Measurements from ENCODE around the gene GPER1.
"Not testable (repeated sequence)": the region's sequence is repeated elsewhere in the genome, so short reads cannot be mapped to it uniquely, and the experiment has no call there.

Gene GPER1

DNA sequence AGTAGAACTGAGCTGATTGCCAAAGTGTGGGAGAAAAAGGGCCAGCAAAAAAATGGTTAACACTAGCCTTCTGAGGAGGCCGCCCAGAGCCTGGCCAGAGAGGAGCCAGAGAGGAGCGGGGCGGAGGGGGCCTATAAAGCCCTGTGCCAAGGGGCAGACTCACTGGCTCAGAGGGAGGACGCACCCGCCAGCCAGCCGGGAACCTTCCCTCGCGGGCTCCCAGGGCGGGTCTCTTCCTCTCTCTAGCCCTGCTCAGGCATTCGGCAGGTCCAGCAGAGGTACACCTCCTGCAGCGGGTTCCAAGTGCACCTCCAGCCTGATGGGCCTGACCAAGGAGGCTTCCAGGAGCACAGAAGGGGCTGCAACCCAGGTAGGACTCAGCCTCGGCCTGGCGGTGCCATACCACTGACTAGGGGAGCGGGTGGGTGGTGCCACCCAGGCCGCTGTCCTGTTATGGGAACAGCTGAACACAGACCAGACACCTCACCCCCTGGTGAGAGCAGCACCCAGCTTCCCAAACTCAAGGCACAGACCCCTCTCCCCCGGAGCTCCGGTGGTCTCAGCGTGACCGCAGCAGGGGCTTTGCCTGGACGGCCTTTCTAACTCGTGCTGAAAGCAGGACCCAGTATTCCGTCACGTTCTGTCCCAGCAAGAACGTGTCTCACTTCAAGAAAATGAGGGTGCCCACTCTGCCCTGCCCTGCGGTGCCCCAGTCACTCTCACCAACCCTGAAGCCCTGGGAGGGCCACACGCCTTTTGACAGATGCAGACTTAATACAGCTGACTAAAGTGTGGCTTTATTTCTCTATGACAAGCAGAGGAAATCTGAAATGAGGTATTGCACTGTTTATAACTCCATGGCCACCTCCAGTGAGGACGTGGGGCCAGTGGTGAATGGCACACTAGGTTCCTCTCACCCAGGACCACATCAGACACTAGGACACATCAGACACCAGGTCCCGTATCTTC, at the start of gene GPER1:
GPER1 (plus strand) TSS at position 162 of the 969 bp plus-strand sequence. CDS start 3,616 bp downstream, outside the sequence.
- no peak for DNase-seq (ENCODE audit: low read depth, low spot score)

DNA sequence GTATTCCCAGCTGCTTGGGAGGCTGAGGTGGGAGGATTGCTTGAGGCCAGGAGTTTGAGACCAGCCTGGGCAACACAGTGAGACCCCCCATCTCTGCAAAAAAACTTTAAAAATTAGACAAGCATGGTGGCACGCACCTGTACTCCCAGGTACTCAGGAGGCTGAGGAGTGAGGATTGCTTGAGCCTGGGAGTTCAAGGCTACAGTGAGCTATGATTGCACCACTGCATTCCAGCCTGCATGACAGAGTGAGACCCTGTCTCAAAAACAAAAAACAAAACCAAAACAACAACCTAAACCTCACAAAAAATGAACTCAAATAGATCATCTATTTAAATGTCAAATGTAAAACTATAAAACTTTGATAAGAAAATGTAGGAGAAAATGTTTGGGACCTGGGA, 47.7 kb upstream of the GPER1 start:
- DNase-seq (ENCODE audit: low read depth, low spot score), result not testable (repeated sequence)

DNA sequence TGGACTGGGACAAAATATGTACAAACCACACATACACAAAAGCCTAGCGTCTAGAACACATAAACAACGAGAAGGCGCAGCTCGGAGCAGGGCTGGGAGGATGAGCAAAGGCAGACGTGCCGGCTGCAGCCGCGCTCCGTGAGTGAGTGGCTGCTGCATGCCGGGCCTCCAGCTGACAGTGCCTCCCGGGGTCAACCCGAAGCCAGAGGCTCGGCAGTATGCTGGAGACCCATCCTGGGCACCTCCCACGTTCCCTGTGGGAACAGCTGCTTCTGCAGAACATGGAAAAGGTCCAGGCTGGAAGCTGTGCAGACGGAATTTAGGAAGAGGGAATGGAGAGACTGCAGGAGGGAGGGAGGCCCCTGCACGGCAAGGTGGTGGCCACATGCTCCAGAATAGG, 47.1 kb upstream of the GPER1 start:
- DNase-seq (ENCODE audit: low read depth, low spot score), result peak; percentile 69

DNA sequence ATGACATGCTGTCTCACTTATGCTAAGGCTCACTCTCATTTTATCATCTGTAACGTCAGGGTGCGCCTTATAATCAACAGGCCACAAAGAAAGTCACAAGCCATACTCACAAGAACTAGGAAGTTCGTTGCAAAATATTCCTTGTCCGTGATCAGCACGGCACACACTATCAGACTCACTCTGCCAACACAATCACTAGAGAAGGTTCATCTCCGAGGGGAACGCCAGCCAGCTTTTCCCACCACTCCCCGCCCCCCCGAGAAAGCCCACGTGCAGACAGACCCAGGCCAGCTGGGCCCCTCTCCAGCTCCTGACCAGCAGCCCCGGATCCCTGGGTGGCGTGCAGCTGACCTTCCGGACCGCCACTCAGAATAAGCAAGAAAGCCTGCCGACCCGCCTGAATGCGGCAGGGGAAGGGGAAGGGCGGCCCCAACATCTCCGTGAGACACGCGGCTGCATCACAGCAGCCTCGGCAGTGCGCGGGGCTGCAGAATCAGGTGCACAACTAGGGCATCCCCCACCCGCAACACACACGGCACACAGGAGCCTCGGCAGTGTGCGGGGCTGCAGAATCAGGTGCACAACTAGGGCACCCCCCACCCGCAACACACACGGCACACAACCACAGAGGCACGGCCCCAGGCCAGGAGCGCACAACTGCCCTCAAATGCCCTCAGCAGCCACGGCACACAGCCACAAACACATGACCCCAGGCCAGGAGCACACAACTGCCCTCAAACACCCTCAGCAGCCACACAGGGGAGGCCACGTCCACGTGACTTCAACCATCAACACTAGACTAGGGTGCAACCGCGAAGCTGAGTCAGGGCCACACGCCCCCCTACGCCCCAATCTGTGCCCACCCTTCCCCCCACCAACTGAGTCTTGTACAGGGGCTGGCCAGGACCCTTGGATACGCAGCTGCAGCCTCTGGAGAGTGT, 46.1 kb upstream of the GPER1 start:
- DNase-seq (ENCODE audit: low read depth, low spot score), result no peak

DNA sequence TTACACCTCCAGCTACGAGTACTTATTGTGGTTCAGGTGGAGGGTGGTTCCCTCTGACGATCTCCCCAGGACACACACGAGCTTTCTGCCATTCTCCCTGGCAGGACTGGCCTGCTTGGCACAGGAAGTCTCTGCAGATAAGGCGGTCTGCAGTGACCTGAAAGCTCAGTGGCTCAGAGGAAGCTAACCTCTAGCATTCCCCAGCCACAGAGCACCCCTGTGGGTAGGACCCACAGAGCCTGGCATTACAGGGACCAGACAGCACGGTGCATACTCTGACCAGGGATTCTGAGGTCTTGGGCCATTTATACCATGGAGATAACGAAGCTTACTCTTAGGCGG, 45.5 kb upstream of the GPER1 start:
- DNase-seq (ENCODE audit: low read depth, low spot score), result no peak

DNA sequence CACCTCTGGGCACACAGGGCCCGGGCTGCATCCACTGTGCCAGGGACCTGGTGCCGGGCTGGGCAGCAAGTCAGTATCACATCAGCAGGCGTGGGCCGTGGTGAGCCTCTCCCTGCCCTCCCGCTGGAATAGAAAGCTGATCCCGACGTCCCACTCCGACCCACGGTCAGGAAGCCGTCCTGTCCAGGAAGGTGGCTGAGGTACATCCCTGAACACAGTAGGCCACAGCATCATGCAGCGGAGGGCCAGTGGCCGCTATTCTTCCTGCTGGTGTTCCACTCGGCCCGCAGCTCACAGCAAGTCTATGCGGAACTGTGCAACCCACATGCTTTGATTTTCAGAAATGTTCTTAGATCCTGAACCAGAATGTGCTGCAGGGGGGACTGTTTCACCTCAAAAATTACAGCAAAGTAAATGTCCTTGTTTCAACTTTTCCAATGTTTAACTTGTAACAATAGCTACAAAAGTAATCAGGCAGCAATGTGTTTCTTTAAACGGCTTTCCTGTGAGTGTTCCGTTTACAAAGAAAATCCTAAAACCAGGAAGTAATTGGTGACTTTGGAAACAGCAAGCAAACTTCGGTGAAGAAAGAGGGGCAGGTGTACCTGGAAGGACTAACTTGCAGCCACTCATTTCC, 44.2 kb upstream of the GPER1 start:
- DNase-seq (ENCODE audit: low read depth, low spot score), result no peak

DNA sequence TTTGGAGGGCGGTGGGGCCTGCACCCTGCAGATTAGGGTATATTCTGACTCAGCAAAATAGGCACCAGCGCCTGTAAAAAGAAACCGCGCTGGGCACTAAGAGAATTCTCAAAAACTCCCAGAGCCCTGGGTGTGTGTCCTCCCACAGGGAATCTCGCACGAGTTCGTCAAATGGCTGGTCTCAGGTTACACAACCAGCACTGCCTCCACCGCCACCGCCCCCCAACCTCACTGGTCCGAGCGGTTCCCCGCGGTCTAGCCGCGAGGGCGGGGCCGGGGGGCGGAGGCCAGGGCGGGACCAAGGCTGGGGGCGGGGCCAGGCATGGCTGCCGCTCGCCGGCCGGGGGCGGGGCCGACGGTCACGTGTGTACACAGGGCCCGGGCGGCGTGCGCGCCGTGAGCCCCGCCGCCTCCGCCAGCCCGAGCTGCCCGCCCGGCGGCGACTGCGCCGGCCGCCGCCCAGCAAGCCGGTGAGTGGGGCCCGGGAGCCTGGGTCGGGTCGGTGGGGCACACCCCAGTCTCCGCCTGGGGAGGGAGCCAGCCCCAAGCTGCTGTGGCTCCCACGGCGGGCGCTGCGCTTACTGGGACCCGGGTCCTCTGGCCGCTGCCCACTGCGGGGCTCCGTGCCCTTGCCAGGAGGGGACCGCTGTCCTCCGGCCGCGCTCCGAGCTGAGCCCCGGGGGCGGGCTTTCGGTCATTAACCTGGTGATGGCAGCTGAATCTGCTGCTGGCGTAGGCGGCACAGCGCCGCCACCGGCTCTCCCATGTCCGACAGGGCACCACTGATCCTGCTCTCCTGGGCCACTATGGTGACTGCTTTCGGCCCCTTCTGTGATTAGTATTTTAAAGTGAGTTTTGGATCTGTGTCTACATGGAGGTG, 43.5 kb upstream of the GPER1 start, which contains the start of gene GPR146:
GPR146 (plus strand) TSS at position 358 of the 880 bp plus-strand sequence. CDS start 12,970 bp downstream, outside the sequence.
- DNase-seq (ENCODE audit: low read depth, low spot score), result peak; percentile 82

DNA sequence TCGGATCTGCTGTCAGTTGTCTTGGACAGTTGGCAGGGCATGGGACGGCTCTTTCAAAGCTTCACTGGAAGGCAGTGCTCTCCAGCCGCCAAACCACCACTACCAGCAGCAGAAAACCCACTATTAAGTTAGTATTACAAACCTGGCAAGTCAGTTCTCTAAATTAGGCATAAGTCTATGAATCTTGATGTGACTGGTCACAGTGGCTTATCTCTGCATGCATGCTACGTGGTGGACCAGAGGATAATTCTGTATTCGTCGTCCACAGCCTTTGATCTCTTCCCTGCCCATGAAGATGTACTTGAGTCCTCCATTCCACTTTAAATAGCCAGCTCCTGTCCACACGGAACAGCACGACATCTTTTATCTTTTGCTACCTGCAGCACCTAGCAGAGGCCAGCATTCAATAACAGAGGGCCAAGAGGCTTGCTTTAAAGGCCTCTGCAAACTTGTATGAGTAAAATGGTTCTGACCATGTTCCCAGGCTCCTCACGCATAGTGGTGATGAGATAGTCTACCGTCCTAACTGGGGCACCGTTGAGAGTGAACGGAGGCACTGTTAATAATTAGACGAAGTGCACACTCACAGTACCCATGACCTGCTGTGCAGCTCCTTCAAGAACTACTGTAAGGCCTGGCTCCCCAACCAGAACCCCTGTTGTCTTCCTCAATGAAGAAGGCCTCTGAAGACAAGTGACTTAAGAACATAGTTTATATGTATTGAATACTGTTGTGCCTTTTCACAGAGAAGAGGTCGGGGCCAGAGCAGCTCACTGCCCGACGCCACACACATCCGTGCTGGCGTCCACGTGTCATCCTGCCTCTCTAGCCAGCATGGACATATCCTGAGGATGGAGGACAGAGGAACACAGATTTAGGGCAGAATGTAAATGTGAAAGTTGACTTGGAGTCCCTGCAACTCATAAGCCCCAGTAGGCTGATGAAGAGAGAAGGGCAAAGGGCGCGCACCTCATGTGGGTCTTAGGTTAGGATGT, 42.5 kb upstream of the GPER1 start:
- DNase-seq (ENCODE audit: low read depth, low spot score), result no peak

DNA sequence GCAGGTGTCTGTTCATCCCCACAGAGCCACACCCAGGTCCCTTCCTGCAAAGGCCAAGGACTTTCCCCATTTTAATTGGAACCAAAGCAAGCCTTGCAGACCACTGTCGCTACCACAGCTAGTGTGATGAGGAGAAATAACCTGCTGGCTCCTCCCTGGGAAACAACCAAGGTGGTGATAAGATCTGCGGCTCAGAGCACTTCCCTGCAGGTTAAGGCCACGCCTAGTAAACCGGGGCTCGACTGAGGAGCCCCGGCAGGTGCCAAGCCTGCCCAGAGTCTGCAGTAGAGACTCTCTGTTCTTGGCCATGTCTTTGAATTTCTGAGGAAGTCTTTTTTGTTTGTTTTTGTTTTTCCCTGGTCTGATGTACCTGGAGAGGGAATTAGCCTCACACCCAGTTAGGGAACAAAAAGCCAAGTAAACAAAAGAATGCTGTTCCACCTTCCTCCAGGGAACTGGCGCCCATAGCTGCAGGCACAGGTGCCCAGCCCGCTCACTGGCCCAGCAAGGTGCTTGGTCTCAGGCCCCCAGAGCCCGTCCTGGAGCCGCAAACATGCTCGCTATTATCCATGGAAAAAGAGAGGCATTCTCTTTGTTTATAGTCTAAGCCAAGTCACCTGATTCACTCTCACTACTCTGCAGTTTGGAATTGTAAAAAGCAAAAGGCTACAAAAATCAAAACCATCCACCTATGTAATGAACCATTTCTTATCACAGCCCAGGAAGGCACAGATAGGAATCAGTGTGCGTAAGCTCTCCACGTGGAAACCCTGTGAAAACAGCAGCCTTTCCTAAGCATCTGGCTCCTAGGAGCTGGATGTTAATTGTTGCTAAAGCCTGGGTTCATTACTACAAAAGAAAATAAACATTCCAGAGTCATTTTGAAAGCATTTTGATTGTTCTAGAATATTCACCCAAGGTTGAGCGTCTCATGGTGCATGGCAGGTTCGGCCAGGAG, 40.9 kb upstream of the GPER1 start:
- no peak for DNase-seq (ENCODE audit: low read depth, low spot score)

DNA sequence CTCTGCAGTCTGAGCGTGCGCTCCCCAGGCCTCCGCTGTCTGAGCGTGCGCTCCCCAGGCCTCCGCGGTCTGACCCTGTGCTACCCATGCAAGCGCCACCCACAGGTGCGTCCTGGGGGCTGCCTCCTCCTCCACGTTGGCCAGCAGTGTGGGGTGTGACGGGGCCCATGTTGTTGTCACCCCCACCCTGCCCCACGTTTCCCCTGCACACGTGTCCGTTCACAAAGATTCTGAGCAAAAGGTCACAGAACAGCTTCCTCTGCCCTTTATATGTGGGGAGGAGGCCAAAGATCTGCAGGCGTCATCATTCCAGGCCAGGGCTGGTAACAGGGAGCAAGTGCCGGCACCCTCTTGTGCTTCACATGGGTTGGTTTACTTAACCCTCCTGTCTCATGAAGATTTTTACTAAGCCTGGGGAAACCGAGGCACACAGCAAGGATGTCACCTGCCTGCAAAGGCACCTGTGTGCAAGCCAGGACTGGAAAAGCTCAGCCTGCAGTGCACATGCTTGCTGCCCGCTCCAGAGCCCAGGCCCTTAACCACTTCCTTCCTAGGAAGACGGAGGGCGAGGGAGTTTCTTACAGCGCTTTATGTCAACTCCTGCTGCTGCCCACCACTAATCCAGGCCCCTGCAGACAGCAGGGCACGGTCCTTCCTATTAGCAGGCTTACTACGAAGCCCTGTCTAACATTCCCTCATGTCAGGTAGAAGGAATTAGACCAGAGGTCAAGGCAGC, 38.7 kb upstream of the GPER1 start:
- DNase-seq (ENCODE audit: low read depth, low spot score), result no peak

DNA sequence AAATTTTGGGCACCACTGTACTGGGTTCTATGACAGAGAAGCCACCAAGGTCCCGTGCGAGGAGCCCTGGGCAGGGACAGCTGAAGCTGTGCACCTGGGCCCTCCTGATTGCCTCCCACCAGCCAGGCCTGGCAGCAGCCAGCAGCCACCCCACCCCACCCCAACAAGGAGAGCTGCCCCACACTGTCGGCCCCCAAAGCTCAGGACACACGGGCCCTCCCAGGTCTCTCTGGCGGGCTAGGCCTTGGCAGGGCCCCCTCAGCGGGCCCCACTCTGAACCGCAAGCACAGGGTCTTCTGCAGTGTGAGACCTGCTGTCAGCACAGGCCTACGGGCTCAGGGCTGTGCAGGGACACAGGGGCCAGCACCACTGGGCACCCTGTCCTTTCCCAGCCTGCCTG, 38.1 kb upstream of the GPER1 start:
- DNase-seq (ENCODE audit: low read depth, low spot score), result no peak

DNA sequence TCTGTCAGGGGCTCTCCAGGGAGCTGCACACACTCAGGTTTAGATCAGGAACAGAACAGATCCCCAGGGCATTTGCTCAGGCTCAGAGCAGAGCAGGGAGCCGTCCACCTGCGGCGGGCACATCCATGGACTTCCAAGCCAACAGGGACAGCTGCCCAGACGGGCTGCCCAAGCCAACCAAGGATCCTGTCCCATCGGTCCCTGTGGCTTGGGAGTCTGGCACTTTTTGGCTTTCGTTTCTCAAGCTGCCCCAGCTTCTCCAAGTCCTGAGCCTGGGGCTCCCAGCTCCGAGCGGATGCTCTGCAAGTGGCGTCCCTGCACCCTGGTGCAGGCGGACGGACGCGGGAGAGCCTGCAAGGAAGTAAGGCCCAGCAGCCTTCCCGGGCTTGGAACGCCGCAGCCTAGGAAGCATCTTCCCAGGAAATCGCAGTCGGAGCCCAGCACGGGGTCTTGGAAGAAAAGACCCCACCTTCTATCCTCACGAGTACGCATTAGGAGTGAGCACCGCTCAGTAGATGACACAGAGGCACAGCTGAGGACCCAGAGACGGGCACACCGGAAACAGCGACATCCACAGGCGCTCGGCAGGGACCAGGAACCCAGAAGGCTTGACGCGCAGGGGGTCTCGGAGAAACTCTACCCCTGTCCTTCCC, 37.5 kb upstream of the GPER1 start:
- no peak for DNase-seq (ENCODE audit: low read depth, low spot score)

DNA sequence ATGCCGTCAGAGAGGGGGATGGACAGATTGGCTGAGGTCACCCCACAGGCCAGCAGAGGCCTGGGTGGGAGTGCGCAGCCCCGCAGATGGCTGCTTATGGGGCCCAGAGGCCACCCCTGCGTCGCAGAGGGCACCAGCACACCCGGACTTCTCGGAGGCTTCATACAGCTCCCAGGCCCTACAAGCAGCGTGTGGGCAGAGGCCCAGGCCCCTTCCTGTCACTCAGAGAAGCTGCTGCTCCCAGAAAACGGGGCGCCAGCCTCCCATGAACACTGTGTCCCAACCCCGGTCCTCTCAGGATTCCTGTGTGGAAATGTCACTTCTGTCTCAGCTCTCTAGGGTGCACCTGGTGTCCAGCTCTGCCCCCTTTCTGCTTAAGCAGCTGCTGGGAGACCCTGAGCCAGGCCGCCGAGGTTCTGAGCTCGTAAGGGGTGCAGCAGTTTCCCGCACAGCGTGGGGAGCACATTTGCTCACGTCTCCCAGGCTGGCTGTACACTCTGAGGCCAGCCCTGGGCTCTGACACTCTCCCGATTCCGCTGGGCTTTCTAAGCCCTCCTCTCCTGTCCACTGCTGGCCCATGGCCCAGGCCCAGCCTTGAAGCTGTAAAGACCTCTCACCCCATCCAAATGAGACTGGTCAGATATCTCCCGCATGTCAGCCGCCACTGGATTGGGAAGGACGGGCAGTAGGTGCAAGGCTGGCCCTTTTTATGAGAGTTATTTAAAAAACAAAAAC, 36.8 kb upstream of the GPER1 start:
- no peak for DNase-seq (ENCODE audit: low read depth, low spot score)

DNA sequence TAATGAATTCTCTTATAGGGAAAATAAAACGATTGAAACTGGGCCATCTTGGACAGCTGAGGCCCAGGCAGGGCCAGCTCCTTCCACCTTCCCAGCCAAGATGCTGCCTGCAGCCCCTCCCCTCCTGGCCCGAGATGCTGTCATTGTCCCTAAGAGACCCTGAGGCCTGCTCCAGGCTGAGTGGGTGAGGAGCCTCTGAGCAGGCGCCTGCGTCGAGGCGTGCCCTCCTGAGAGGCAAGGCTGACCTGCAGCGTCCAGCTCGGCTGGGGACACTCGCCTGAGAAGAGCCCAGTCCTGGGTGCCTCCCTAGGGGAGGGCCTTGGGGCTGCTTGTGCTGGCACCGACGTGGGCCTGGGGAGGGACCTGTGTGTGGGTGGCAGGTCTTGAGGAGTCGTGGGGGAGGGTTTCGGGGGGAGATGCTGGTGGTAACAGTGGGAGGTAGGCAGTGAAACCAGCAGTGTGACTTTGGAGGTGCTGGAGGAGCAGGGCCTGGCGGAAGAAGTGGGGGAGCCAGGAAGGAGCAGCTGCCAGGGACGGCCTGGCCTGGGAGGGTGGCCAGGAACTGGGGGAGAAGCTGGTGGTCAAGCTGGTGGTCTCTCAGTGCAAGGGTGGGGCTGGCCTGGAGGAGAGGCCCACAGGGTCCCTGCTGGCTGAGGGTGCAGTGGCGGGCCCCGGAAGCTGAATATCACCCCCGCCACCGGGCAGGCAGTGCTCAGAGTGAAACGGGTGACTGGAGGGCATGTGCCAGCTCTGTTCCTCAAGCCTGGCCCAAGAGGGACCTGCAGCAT, 35.7 kb upstream of the GPER1 start:
- DNase-seq (ENCODE audit: low read depth, low spot score), result no peak

DNA sequence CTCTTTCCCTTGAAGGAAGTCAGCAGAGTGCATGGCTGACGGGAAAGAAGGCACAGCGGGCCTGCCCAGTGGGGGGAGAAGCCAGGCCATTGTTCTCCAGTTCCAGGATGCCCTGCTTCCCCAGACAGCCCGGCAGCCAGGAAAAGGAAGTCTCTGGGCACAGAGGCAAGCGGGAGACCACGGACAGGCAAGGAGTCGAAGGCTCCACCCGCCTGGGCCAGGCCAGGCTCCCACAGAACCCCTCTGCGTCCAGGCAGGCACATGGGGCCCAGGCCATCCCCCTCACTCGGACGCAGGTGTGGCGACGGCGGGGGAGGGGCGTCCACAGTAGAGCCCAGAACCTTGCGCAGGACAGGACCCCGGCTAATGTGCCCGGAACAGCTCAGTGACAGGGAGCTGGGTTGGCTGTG, 34.9 kb upstream of the GPER1 start:
- DNase-seq (ENCODE audit: low read depth, low spot score), result no peak

Measured in brain pericyte (primary cell).